Stimulated activated naive B cell treated with anti-CD40 and anti-IgM and Interleukin-4, amounts not matched to agents 10 μg/mL and 1 μg/mL and 100 μg/mL, for 72 hours (primary cell): ENCODE results near the gene YPEL5.

Source experiments
- ATAC-seq, 2 donors: fragments of 150-1000 bp; cut with Tn5 transposase; replicated peaks; 2 replicates each; pipeline ENCODE4 v1.10.0; 2021; ENCODE audit warnings: moderate library complexity in 1 of 2
- DNase-seq: peaks from one replicate; pipeline ENCODE4 v3.0.0; 2021
- H3K27ac Mint-ChIP-seq: one replicate; pipeline ENCODE4 v1.8.0; 2022; ENCODE audit warnings: mild to moderate bottlenecking, mixed read lengths
- H3K27me3 Mint-ChIP-seq, 2 donors: one replicate each; pipeline ENCODE4 v1.8.0; 2022; ENCODE audit warnings: mixed read lengths in 2 of 2
- H3K36me3 Mint-ChIP-seq, 2 donors: one replicate each; pipeline ENCODE4 v1.8.0; 2022; ENCODE audit warnings: mixed read lengths in 2 of 2, mild to moderate bottlenecking in 1 of 2
- H3K4me1 Mint-ChIP-seq, 2 donors: one replicate each; pipeline ENCODE4 v1.8.0; 2022; ENCODE audit warnings: mixed read lengths in 2 of 2, mild to moderate bottlenecking in 1 of 2
- H3K4me3 Mint-ChIP-seq, 2 donors: one replicate each; pipeline ENCODE4 v1.8.0; 2022; ENCODE audit warnings: mild to moderate bottlenecking in 2 of 2, mixed read lengths in 2 of 2, moderate library complexity in 1 of 2
- H3K9me3 Mint-ChIP-seq, 2 donors: one replicate each; pipeline ENCODE4 v1.8.0; 2022; ENCODE audit warnings: mixed read lengths in 2 of 2, mild to moderate bottlenecking in 1 of 2

YPEL5 gene

DNA sequence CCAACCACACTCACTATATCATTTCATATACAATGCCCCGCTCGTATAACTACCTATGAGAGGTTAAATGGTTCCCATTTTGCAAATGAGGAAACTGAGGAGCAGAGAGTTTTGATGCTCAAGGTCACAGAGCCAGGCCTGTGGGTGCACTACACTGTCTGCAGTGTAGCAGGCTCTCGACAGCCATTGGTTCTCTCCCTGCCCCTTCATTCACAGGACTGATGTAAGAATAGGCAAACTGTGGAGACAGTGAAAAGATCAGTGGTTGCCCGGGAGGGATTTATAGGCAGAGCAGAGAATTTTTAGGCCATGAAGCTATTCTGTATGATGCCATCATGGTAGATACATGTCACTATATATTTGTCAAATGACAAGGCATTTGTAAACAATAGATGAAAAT, 45.5 kb downstream of the YPEL5 start:
- H3K4me1 Mint-ChIP-seq, result peaks cover 8 to 13% of the 10 kb centered on the region in 2 donors
- no peak overlapping the region for H3K4me3 Mint-ChIP-seq
- H3K36me3 Mint-ChIP-seq, result peaks cover 0 to 2% of the 10 kb centered on the region in 2 donors
- DNase-seq (no peak), ATAC-seq (no peak)
- H3K9me3 Mint-ChIP-seq, result no peaks in the 10 kb centered on the region
- peaks cover 4 to 14% of the 10 kb centered on the region in 2 donors for H3K27me3 Mint-ChIP-seq
- H3K27ac Mint-ChIP-seq, result no peak overlapping the region

DNA sequence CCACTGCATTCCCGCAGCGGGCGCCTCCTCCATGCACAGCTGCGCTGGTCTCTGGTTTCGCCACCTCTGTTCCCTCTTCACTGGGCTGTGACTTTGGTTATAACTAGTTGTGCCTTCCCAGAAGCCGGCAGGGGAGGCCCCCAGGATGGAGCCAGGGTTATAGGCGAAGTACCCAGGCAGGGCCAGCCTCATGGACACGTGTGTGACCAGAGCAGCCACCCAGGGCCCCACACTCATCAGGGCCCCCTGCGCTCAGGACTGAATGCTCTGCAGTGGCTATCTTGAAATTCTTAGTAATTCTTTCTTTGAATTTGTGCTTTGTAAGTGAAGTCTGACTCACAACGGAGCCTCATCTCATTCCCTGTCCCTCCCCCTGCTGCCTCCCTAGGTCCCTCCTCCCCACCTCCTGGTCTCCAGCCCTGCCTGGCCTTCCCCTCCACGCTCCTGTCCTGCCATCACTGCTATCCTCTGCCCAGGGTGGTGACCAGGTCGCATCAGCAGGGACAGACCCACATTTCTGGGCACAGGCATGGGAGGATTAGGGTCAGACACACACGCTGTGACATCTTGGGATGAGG, 46.4 kb downstream of the YPEL5 start:
- ATAC-seq, result no peak
- no peak overlapping the region for H3K4me3 Mint-ChIP-seq
- no peak for DNase-seq
- H3K27ac Mint-ChIP-seq, result no peak overlapping the region
- H3K9me3 Mint-ChIP-seq, result no peaks in the 10 kb centered on the region
- H3K36me3 Mint-ChIP-seq, result peaks cover 0 to 2% of the 10 kb centered on the region in 2 donors
- H3K4me1 Mint-ChIP-seq, result peaks cover 6 to 10% of the 10 kb centered on the region in 2 donors
- H3K27me3 Mint-ChIP-seq, result peaks cover 4 to 14% of the 10 kb centered on the region in 2 donors

DNA sequence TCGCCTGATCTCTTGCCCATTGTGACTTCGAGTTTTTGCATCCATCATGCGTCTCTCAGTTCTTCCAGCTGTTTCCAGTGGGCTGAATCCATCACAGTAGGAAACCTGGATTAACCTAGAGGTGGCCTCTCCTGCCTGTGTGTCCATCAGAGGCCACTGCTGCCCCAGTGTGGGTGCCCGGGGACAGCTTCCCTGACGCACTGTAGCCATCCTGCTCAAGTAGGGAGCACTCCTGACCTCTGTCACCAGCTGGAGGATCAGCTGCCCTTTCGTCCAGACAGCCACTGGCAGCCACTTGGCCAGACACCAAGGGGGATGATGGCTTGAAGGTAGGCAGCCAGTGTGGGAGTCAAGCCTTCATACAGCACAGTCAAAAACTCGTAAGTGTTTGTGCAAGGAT, 47.6 kb downstream of the YPEL5 start:
- H3K36me3 Mint-ChIP-seq, result peaks cover 0 to 2% of the 10 kb centered on the region in 2 donors
- no peak overlapping the region for H3K27ac Mint-ChIP-seq
- H3K4me3 Mint-ChIP-seq, result no peak overlapping the region

GRCh38 chr2:30195016-30195415, 48.2 kb downstream of the YPEL5 start:
- no peak overlapping the region for H3K27ac Mint-ChIP-seq
- no peak for ATAC-seq
- peaks cover 0 to 2% of the 10 kb centered on the region in 2 donors for H3K36me3 Mint-ChIP-seq
- no peak overlapping the region for H3K4me3 Mint-ChIP-seq
- DNase-seq, result no peak
- no peaks in the 10 kb centered on the region for H3K9me3 Mint-ChIP-seq
- H3K27me3 Mint-ChIP-seq, result peaks cover 4 to 14% of the 10 kb centered on the region in 2 donors
- peaks cover 3 to 6% of the 10 kb centered on the region in 2 donors for H3K4me1 Mint-ChIP-seq

More for the DNA sequence above, 47.6 kb downstream of the YPEL5 start:
- peaks cover 3 to 6% of the 10 kb centered on the region in 2 donors for H3K4me1 Mint-ChIP-seq
- ATAC-seq, result no peak
- DNase-seq, result no peak
- peaks cover 4 to 14% of the 10 kb centered on the region in 2 donors for H3K27me3 Mint-ChIP-seq
- H3K9me3 Mint-ChIP-seq, result no peaks in the 10 kb centered on the region

DNA sequence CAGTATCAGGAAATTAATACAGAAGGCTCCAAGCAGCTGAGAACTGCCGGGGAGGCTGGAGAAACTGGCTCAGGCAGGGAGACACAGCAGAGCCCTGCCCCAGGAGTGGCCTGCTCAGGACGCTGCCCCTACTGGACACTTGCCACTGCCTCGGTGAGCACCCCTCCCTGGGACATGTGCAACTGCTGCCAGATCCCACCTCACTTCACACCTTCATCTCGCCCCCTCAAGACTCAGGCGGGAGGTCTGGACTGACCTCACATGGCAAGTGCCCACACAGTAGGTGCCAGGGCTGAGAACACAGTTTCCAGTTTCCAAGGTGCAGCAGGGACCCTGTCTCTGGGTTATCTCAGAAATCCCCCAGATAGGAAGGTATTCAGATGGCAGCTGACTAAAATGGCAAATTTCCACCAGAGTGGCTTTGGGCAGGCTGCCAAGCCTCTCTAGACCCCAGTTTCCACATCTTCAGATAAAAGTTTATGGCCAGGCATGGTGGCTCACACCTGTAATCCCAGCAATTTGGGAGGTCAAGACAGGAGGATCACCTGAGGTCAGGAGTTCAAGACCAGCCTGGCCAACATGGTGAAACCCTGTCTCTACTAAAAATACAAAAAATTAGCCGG, 50.9 kb downstream of the YPEL5 start:
- H3K27me3 Mint-ChIP-seq, result peaks cover 4 to 14% of the 10 kb centered on the region in 2 donors
- H3K4me3 Mint-ChIP-seq, result no peak overlapping the region
- H3K36me3 Mint-ChIP-seq, result peaks cover 0 to 2% of the 10 kb centered on the region in 2 donors
- peaks cover 3 to 6% of the 10 kb centered on the region in 2 donors for H3K4me1 Mint-ChIP-seq
- DNase-seq (no peak), ATAC-seq (no peak)
- no peaks in the 10 kb centered on the region for H3K9me3 Mint-ChIP-seq
- H3K27ac Mint-ChIP-seq, result no peak overlapping the region

GRCh38 chr2:30201990-30202389, 55.2 kb downstream of the YPEL5 start:
- Mint-ChIP-seq H3K36me3 (no peaks in the 10 kb centered on the region), H3K9me3 (no peaks in the 10 kb centered on the region), H3K4me1 (peaks cover 0 to 4% of the 10 kb centered on the region in 2 donors), H3K4me3 (no peak overlapping the region), H3K27me3 (no peaks in the 10 kb centered on the region), H3K27ac (no peak overlapping the region)
- DNase-seq (no peak), ATAC-seq (no peak)

- Mint-ChIP-seq H3K9me3 (no peaks in the 10 kb centered on the region), H3K27me3 (no peaks in the 10 kb centered on the region), H3K4me3 (no peak overlapping the region), H3K36me3 (no peaks in the 10 kb centered on the region), H3K27ac (no peak overlapping the region), H3K4me1 (peaks cover 0 to 4% of the 10 kb centered on the region in 2 donors)
- DNase-seq (no peak), ATAC-seq (no peak)
These were observed 56.3 kb downstream of the YPEL5 start for GRCh38 chr2:30203156-30203555.

- no peaks in the 10 kb centered on the region for H3K36me3 Mint-ChIP-seq
- no peak overlapping the region for H3K27ac Mint-ChIP-seq
- peaks cover 9 to 14% of the 10 kb centered on the region in 2 donors for H3K4me1 Mint-ChIP-seq
- no peak overlapping the region for H3K4me3 Mint-ChIP-seq
- H3K9me3 Mint-ChIP-seq, result no peaks in the 10 kb centered on the region
- H3K27me3 Mint-ChIP-seq, result no peaks in the 10 kb centered on the region
- no peak for DNase-seq
- no peak for ATAC-seq
These were observed 57.5 kb downstream of the YPEL5 start for GRCh38 chr2:30204281-30204680.

- no peaks in the 10 kb centered on the region for H3K9me3 Mint-ChIP-seq
- H3K4me1 Mint-ChIP-seq, result peaks cover 11 to 18% of the 10 kb centered on the region in 2 donors
- no peak overlapping the region for H3K4me3 Mint-ChIP-seq
- no peak overlapping the region for H3K27ac Mint-ChIP-seq
- H3K27me3 Mint-ChIP-seq, result no peaks in the 10 kb centered on the region
- DNase-seq (no peak), ATAC-seq (no peak)
- H3K36me3 Mint-ChIP-seq, result no peaks in the 10 kb centered on the region
These were observed 58.6 kb downstream of the YPEL5 start for GRCh38 chr2:30205456-30205855.

- Mint-ChIP-seq H3K27ac (no peak overlapping the region), H3K4me1 (peaks cover 11 to 18% of the 10 kb centered on the region in 2 donors), H3K9me3 (no peaks in the 10 kb centered on the region), H3K27me3 (no peaks in the 10 kb centered on the region), H3K36me3 (no peaks in the 10 kb centered on the region), H3K4me3 (no peak overlapping the region)
- ATAC-seq (peak in 1 of 2 donors; percentile 33), DNase-seq (no peak)
These were observed 59.9 kb downstream of the YPEL5 start for GRCh38 chr2:30206461-30207430.

- ATAC-seq (peak in 1 of 2 donors; percentile 51), DNase-seq (no peak)
- Mint-ChIP-seq H3K9me3 (no peaks in the 10 kb centered on the region), H3K27ac (no peak overlapping the region), H3K36me3 (no peaks in the 10 kb centered on the region), H3K4me3 (no peak overlapping the region), H3K4me1 (peaks cover 13 to 18% of the 10 kb centered on the region in 2 donors), H3K27me3 (no peaks in the 10 kb centered on the region)
These were observed 61.6 kb downstream of the YPEL5 start for GRCh38 chr2:30208453-30208852.

GRCh38 chr2:30209227-30209626, 62.4 kb downstream of the YPEL5 start:
- H3K4me1 Mint-ChIP-seq, result peaks cover 13 to 18% of the 10 kb centered on the region in 2 donors
- no peak for ATAC-seq
- no peaks in the 10 kb centered on the region for H3K27me3 Mint-ChIP-seq
- H3K9me3 Mint-ChIP-seq, result no peaks in the 10 kb centered on the region
- DNase-seq, result no peak
- no peaks in the 10 kb centered on the region for H3K36me3 Mint-ChIP-seq
- peak overlapping the region; percentile 51 for H3K27ac Mint-ChIP-seq
- H3K4me3 Mint-ChIP-seq, result no peak overlapping the region
